Spleen (tissue), 11 donors: ENCODE results near the gene NADK. TPM values are rescaled to one million over a fixed set of nuclear protein-coding genes. Genes with fewer than 3 reads are reported as not detected.

ENCODE experiments used
- DNase-seq: peaks from one replicate; pipeline ENCODE4 v3.0.0-alpha.2; 2020
- H3K27ac ChIP-seq, 8 donors: fragments of 200-600 bp; sonication (generic) in 7 of 8; 1 replicate in 4 of 8; 2 replicates in 4 of 8; pipeline versions ENCODE4 v1.5.0 to v1.8.0; 2016 to 2021; ENCODE audit warnings: inconsistent platforms in 4 of 8, mild to moderate bottlenecking in 4 of 8, moderate library complexity in 1 of 8
- H3K27me3 ChIP-seq, 7 donors: fragments of 200-600 bp; sonication (generic) in 6 of 7; replicated peaks in 1 of 7; 1 replicate in 4 of 7; 2 replicates in 3 of 7; pipeline versions ENCODE4 v1.5.0 to v1.8.0; 2016 to 2021; ENCODE audit warnings: inconsistent platforms in 3 of 7, mild to moderate bottlenecking in 1 of 7
- H3K36me3 ChIP-seq, 6 donors: fragments of 200-600 bp; sonication (generic) in 5 of 6; 1 replicate in 4 of 6; 2 replicates in 2 of 6; pipeline versions ENCODE4 v1.5.0 to v1.8.0; 2016 to 2021; ENCODE audit warnings: inconsistent platforms in 2 of 6
- H3K4me1 ChIP-seq, 6 donors: fragments of 200-600 bp; sonication (generic) in 5 of 6; 1 replicate in 3 of 6; 2 replicates in 3 of 6; pipeline versions ENCODE4 v1.5.0 to v1.8.0; 2016 to 2021; ENCODE audit warnings: inconsistent platforms in 3 of 6
- H3K4me3 ChIP-seq, 8 donors: fragments of 200-600 bp; sonication (generic) in 7 of 8; 1 replicate in 4 of 8; 2 replicates in 4 of 8; pipeline versions ENCODE4 v1.5.0 to v1.8.0; 2016 to 2021; ENCODE audit warnings: inconsistent platforms in 4 of 8, mild to moderate bottlenecking in 4 of 8, moderate library complexity in 2 of 8
- H3K9me3 ChIP-seq, 8 donors: fragments of 200-600 bp; sonication (generic) in 7 of 8; 1 replicate in 4 of 8; 2 replicates in 4 of 8; pipeline versions ENCODE4 v1.5.0 to v1.8.0; 2016 to 2021; ENCODE audit warnings: inconsistent platforms in 4 of 8
- CTCF ChIP-seq, 11 experiments: fragments of 200-600 bp in 7 of 11; fragments of 450-650 bp in 4 of 11; sonication (generic) in 4 of 11; IDR thresholded peaks in 8 of 11; conservative IDR thresholded peaks in 3 of 11; 1 replicate in 7 of 11; 2 replicates in 4 of 11; pipeline versions ENCODE4 v1.4.0 to v1.8.0; 2016 to 2021; ENCODE audit warnings: antibody characterized with exemption in 11 of 11, inconsistent platforms in 4 of 11, mild to moderate bottlenecking in 1 of 11
- POLR2A ChIP-seq, 3 donors: fragments of 450-650 bp; IDR thresholded peaks; one replicate each; pipeline ENCODE4 v1.5.1; 2017; ENCODE audit warnings: antibody characterized with exemption in 3 of 3, mild to moderate bottlenecking in 1 of 3
- POLR2AphosphoS5 ChIP-seq, 3 donors: sonication (generic); formaldehyde crosslinking; IDR thresholded peaks; one replicate each; pipeline ENCODE4 v1.5.1; 2017; ENCODE audit warnings: antibody characterized with exemption in 3 of 3
- WGBS, 5 donors: extraction: QIAGEN DNeasy Blood & Tissue Kit in 3 of 5; methylation state at CpG; one replicate each; pipeline versions ENCODE4 v1.1.5 to v1.1.7; 2013 to 2018; 5-methylcytosine and 5-hydroxymethylcytosine counted together
- intact Hi-C: fragments of 100-400 bp; cut with DNase I; formaldehyde crosslinking; loops from one replicate; pipeline ENCODE4 v1.15.0; 2023; ENCODE audit warnings: low total_unique reads
- polyA plus RNA-seq, 3 donors: library from polyadenylated mRNA; stranded (reverse); fragments of 200-250 nt; gene quantifications; one replicate each; pipeline ENCODE4 v1.2.1, GENCODE V29; 2013
- total RNA-seq, 7 donors: library from RNA; depleted of rRNA in 3 of 7; stranded (reverse); fragments of >200 nt in 3 of 7; fragmentation: NEBNext Ultra II Directional in 4 of 7; extraction: Animal tissue kit (Norgen Biotek cat#: 25700) in 4 of 7; gene quantifications; one replicate each; pipeline versions ENCODE4 v1.1.0 to v1.2.1, GENCODE V29; 2016 to 2021
- donor health status: healthy with polysubstance abuse.
- donor health status: DM: no; HTN: no; CAD: no; lungs with moderate emphysema.
- donor health status: DM: no; HTN: no; CAD: no.
- donor health status: Bipolar disorder and iron deficiency.
- donor health status: healthy.
- donor health status: DM: no; HTN: no; CAD: no.
- donor health status: DM: yes; HTN: yes; CAD: no.

Gene NADK
- total and polyA plus RNA-seq, 10 donors, result 62.6 to 271 (median 179) TPM

GRCh38 chr1:1760715-1761114 lies 17.6 kb downstream of the NADK start:
- Histone ChIP-seq H3K36me3 (peaks cover 10 to 100% (median 92%) of the 10 kb centered on the region in 6 donors), H3K4me3 (no peak overlapping the region), H3K27ac (no peak overlapping the region), H3K9me3 (no peaks in the 10 kb centered on the region), H3K4me1 (peaks cover 5 to 77% (median 38%) of the 10 kb centered on the region in 6 donors), H3K27me3 (no peaks in the 10 kb centered on the region)
- TF ChIP-seq POLR2AphosphoS5 (IDR thresholded peaks at IDR 0.05), result no peak
- DNase-seq, result peak; percentile 61
- intact Hi-C loops, result no loop called here
- WGBS, 5 donors, result 79 to 93% (median 89%) methylated on average over 9 to 10 of the region's 10 CpGs

GRCh38 chr1:1760345-1760650 lies 18.0 kb downstream of the NADK start:
- H3K27me3 ChIP-seq, result no peaks in the 10 kb centered on the region
- peaks cover 10 to 100% (median 95%) of the 10 kb centered on the region in 6 donors for H3K36me3 ChIP-seq
- peak overlapping the region in 2 of 8 donors; percentile 72 to 77 for H3K27ac ChIP-seq
- TF ChIP-seq POLR2AphosphoS5 (IDR thresholded peaks at IDR 0.05) (peak in 2 of 3 donors; percentile 9 to 31), CTCF (IDR thresholded peaks at IDR 0.05 in 8 of 11, conservative IDR thresholded peaks at IDR 0.05 in 3 of 11) (no peak), POLR2A (IDR thresholded peaks at IDR 0.05) (no peak)
- DNase-seq, result peak; percentile 76
- no peak overlapping the region for H3K4me3 ChIP-seq
- H3K4me1 ChIP-seq, result peaks cover 5 to 73% (median 36%) of the 10 kb centered on the region in 6 donors
- intact Hi-C loops, result no loop called here
- 95 to 100% (median 97%) methylated on average over 4 to 20 of the region's 20 CpGs for WGBS, 5 donors
- H3K9me3 ChIP-seq, result no peaks in the 10 kb centered on the region

- Histone ChIP-seq H3K9me3 (no peaks in the 10 kb centered on the region), H3K27ac (peak overlapping the region in 6 of 8 donors; percentile 60 to 77 (median 70)), H3K4me1 (peaks cover 5 to 67% (median 33%) of the 10 kb centered on the region in 6 donors), H3K27me3 (no peaks in the 10 kb centered on the region), H3K4me3 (no peak overlapping the region), H3K36me3 (peaks cover 10 to 100% (median 96%) of the 10 kb centered on the region in 6 donors)
- 82 to 91% (median 85%) methylated on average over 26 to 37 of the region's 37 CpGs for WGBS, 5 donors
- TF ChIP-seq POLR2AphosphoS5 (IDR thresholded peaks at IDR 0.05) (peak in 1 of 3 donors; percentile 58), POLR2A (IDR thresholded peaks at IDR 0.05) (no peak)
- peak; percentile 75 for DNase-seq
- intact Hi-C loops, result no loop called here
Measured at GRCh38 chr1:1759456-1760344, 18.6 kb downstream of the NADK start.

GRCh38 chr1:1758692-1759455 lies 19.4 kb downstream of the NADK start:
- H3K27ac ChIP-seq, result peak overlapping the region in 6 of 8 donors; percentile 60 to 77 (median 70)
- 60 to 80% (median 65%) methylated on average over 11 to 34 of the region's 34 CpGs for WGBS, 5 donors
- H3K4me3 ChIP-seq, result no peak overlapping the region
- no peak for TF ChIP-seq POLR2A (IDR thresholded peaks at IDR 0.05)
- TF ChIP-seq POLR2AphosphoS5 (IDR thresholded peaks at IDR 0.05), result peak; percentile 63 to 84 (median 64)
- no peak for TF ChIP-seq CTCF (IDR thresholded peaks at IDR 0.05 in 8 of 11, conservative IDR thresholded peaks at IDR 0.05 in 3 of 11)
- no peaks in the 10 kb centered on the region for H3K9me3 ChIP-seq
- intact Hi-C loops, result no loop called here
- H3K36me3 ChIP-seq, result peaks cover 10 to 100% (median 96%) of the 10 kb centered on the region in 6 donors
- H3K4me1 ChIP-seq, result peaks cover 3 to 61% (median 29%) of the 10 kb centered on the region in 6 donors
- peak; percentile 89 for DNase-seq
- no peaks in the 10 kb centered on the region for H3K27me3 ChIP-seq
